IMR-90 (cell line): ENCODE measurements around the gene GRN. TPM values are rescaled to one million over a fixed set of nuclear protein-coding genes. Genes with fewer than 3 reads are reported as not detected.

Experiments used
- ATAC-seq: fragments of 200-7000 bp; cut with Tn5 transposase; 2 replicates; pipeline ENCODE4 v1.9.1; 2020; ENCODE audit warnings: low read depth, mild to moderate bottlenecking, moderate library complexity
- BruUV-seq: library from RNA; stranded (reverse); fragments of 400-500 nt; replicated peaks from 2 replicates; lab custom pipeline; 2021; lab: Mats Ljungman, UMichigan
- CTCF ChIA-PET: fragments of 300-600 bp; formaldehyde crosslinking; extraction: SDS; loops from one replicate; lab custom pipeline; 2021; ENCODE audit warnings: antibody characterized with exemption; lab: Yijun Ruan, JAX
- POLR2A ChIA-PET: fragments of 300-600 bp; sonication (Branson Sonifier 250); formaldehyde crosslinking; loops from one replicate; lab custom pipeline; 2022; ENCODE audit warnings: antibody characterized with exemption; ENCODE audit not compliant: unreplicated experiment; lab: Charles Lee
- DNase-seq: peaks from one replicate; pipeline ENCODE4 v3.0.0; 2013
- H2AFZ ChIP-seq: replicated peaks from 2 replicates; pipeline ENCODE3; 2013; ENCODE audit warnings: low read length, mild to moderate bottlenecking; ENCODE audit not compliant: poor library complexity
- H2AK5ac ChIP-seq: 2 replicates; pipeline ENCODE4 v1.6.1; 2013; ENCODE audit warnings: low read depth, low read length, inconsistent platforms
- H2AK9ac ChIP-seq: replicated peaks from 2 replicates; pipeline ENCODE3; 2013; ENCODE audit warnings: mild to moderate bottlenecking, low read depth, low read length, moderate library complexity; ENCODE audit not compliant: poor library complexity
- H2BK120ac ChIP-seq: 2 replicates; pipeline ENCODE4 v1.6.1; 2013; ENCODE audit warnings: low read depth, low read length, inconsistent platforms
- H2BK15ac ChIP-seq: 3 replicates; pipeline ENCODE4 v1.6.1; 2013; ENCODE audit warnings: low read depth, low read length, inconsistent platforms
- H2BK20ac ChIP-seq: 2 replicates; pipeline ENCODE4 v1.6.1; 2013; ENCODE audit warnings: low read depth, mild to moderate bottlenecking, inconsistent platforms, low read length, moderate library complexity
- H2BK5ac ChIP-seq: 2 replicates; pipeline ENCODE4 v1.6.1; 2013; ENCODE audit warnings: mild to moderate bottlenecking, low read depth, low read length, inconsistent platforms; ENCODE audit not compliant: poor library complexity, severe bottlenecking
- H3K14ac ChIP-seq: replicated peaks from 2 replicates; pipeline ENCODE4 v1.6.1; 2013; ENCODE audit warnings: low read depth, low read length, inconsistent platforms
- H3K18ac ChIP-seq: 2 replicates; pipeline ENCODE4 v1.6.1; 2013; ENCODE audit warnings: low read depth, low read length, control low read depth
- H3K23ac ChIP-seq: 2 replicates; pipeline ENCODE4 v1.6.1; 2013; ENCODE audit warnings: low read depth, low read length, inconsistent platforms
- H3K27ac ChIP-seq: 2 replicates; pipeline ENCODE4 v1.5.1; 2013; ENCODE audit warnings: mild to moderate bottlenecking, control low read depth, low read length; ENCODE audit not compliant: insufficient read depth
- H3K27me3 ChIP-seq: 2 replicates; pipeline ENCODE4 v1.6.1; 2013; ENCODE audit warnings: low read length; ENCODE audit not compliant: control insufficient read depth, insufficient read depth
- H3K36me3 ChIP-seq: 2 replicates; pipeline ENCODE4 v1.6.1; 2013; ENCODE audit warnings: low read length, mixed read lengths; ENCODE audit not compliant: control insufficient read depth, insufficient read depth
- H3K4ac ChIP-seq: 2 replicates; pipeline ENCODE4 v1.6.1; 2013; ENCODE audit warnings: low read depth, low read length, inconsistent platforms
- H3K4me1 ChIP-seq: 2 replicates; pipeline ENCODE4 v1.6.1; 2013; ENCODE audit warnings: low read length, mixed read lengths; ENCODE audit not compliant: control insufficient read depth, insufficient read depth
- H3K4me2 ChIP-seq: 2 replicates; pipeline ENCODE4 v1.6.1; 2013; ENCODE audit warnings: low read depth, mild to moderate bottlenecking, control low read depth, low read length, moderate library complexity
- H3K4me3 ChIP-seq: 2 replicates; pipeline ENCODE4 v1.5.1; 2013; ENCODE audit warnings: low read depth, mild to moderate bottlenecking, control low read depth, low read length, moderate library complexity; ENCODE audit not compliant: insufficient read depth
- H3K56ac ChIP-seq: 2 replicates; pipeline ENCODE4 v1.6.1; 2013; ENCODE audit warnings: low read length, inconsistent platforms; ENCODE audit not compliant: insufficient read depth; ENCODE audit errors: extremely low read depth
- H3K79me1 ChIP-seq, 2 experiments: 2 replicates each; pipeline ENCODE4 v1.6.1; 2013; ENCODE audit warnings: low read length in 2 of 2, inconsistent platforms in 1 of 2, low read depth in 1 of 2
- H3K9ac ChIP-seq: 2 replicates; pipeline ENCODE4 v1.6.1; 2013; ENCODE audit warnings: low read depth, low read length, control low read depth
- H3K9me1 ChIP-seq: 2 replicates; pipeline ENCODE4 v1.6.1; 2013; ENCODE audit warnings: low read length, inconsistent platforms; ENCODE audit not compliant: insufficient read depth
- H3K9me3 ChIP-seq: 2 replicates; pipeline ENCODE4 v1.6.1; 2013; ENCODE audit warnings: low read length; ENCODE audit not compliant: control insufficient read depth, insufficient read depth
- H4K20me1 ChIP-seq: 2 replicates; pipeline ENCODE4 v1.6.1; 2013; ENCODE audit warnings: low read length, inconsistent platforms; ENCODE audit not compliant: insufficient read depth
- H4K5ac ChIP-seq: 2 replicates; pipeline ENCODE4 v1.6.1; 2013; ENCODE audit warnings: mild to moderate bottlenecking, low read depth, low read length, control low read depth
- H4K8ac ChIP-seq, 2 experiments: 2 replicates each; pipeline ENCODE4 v1.6.1; 2013; ENCODE audit warnings: low read depth in 2 of 2, low read length in 2 of 2, control low read depth in 1 of 2, inconsistent platforms in 1 of 2
- H4K91ac ChIP-seq: 2 replicates; pipeline ENCODE4 v1.6.1; 2013; ENCODE audit warnings: low read depth, low read length, inconsistent platforms; ENCODE audit not compliant: insufficient read depth
- BHLHE40 ChIP-seq: fragments of 150-350 bp; IDR thresholded peaks from 2 replicates; pipeline ENCODE4 v1.6.1; 2016; ENCODE audit warnings: mild to moderate bottlenecking, low read depth, low read length
- CEBPB ChIP-seq: IDR thresholded peaks from 2 replicates; pipeline ENCODE4 v1.6.1; 2012; ENCODE audit warnings: low read depth, low read length, improper control_type of control experiment
- CHD1 ChIP-seq: IDR thresholded peaks from 2 replicates; pipeline ENCODE4 v1.6.1; 2012; ENCODE audit warnings: low read depth, low read length, improper control_type of control experiment
- CTCF ChIP-seq: conservative IDR thresholded peaks from 2 replicates; pipeline ENCODE4 v1.5.1; 2012; ENCODE audit warnings: mild to moderate bottlenecking, low read depth, low read length, improper control_type of control experiment
- ELK1 ChIP-seq: fragments of 150-350 bp; IDR thresholded peaks from 2 replicates; pipeline ENCODE4 v1.6.1; 2016; ENCODE audit warnings: low read depth, mild to moderate bottlenecking, low read length, moderate library complexity, borderline replicate concordance
- FOS ChIP-seq: fragments of 150-350 bp; IDR thresholded peaks from 2 replicates; pipeline ENCODE4 v1.6.1; 2016; ENCODE audit warnings: low read depth, low read length
- MAZ ChIP-seq: IDR thresholded peaks from 2 replicates; pipeline ENCODE4 v1.6.1; 2012; ENCODE audit warnings: low read depth, mild to moderate bottlenecking, low read length, improper control_type of control experiment, moderate library complexity, borderline replicate concordance
- NFE2L2 ChIP-seq: fragments of 150-350 bp; IDR thresholded peaks from 2 replicates; pipeline ENCODE4 v1.6.1; 2016; ENCODE audit warnings: low read depth, mild to moderate bottlenecking, low read length
- POLR2A ChIP-seq: IDR thresholded peaks from 2 replicates; pipeline ENCODE4 v1.6.1; 2012; ENCODE audit warnings: mild to moderate bottlenecking, low read depth, low read length
- RAD21 ChIP-seq: IDR thresholded peaks from 2 replicates; pipeline ENCODE4 v1.6.1; 2012; ENCODE audit warnings: low read length, improper control_type of control experiment
- RCOR1 ChIP-seq: IDR thresholded peaks from 2 replicates; pipeline ENCODE4 v1.6.1; 2012; ENCODE audit warnings: mild to moderate bottlenecking, low read length, improper control_type of control experiment; ENCODE audit not compliant: insufficient replicate concordance
- RFX5 ChIP-seq: IDR thresholded peaks from 2 replicates; pipeline ENCODE4 v1.8.0; 2012; ENCODE audit warnings: low read depth, mild to moderate bottlenecking, low read length, moderate library complexity
- SMC3 ChIP-seq: fragments of 150-350 bp; IDR thresholded peaks from 2 replicates; pipeline ENCODE4 v1.6.1; 2016; ENCODE audit warnings: low read depth, mild to moderate bottlenecking, antibody characterized with exemption, low read length, moderate library complexity
- USF2 ChIP-seq: fragments of 150-350 bp; IDR thresholded peaks from 2 replicates; pipeline ENCODE4 v1.6.1; 2017; ENCODE audit warnings: mild to moderate bottlenecking, antibody characterized with exemption, low read length, low read depth
- WGBS, 2 experiments: methylation state at CpG; one replicate each; pipeline versions ENCODE4 v1.1.5 to v1.1.7; 2013; ENCODE audit warnings: missing lambda C conversion rate in 2 of 2; ENCODE audit not compliant: insufficient read length in 1 of 2; ENCODE audit errors: extremely low coverage in 2 of 2; 5-methylcytosine and 5-hydroxymethylcytosine counted together
- dilution Hi-C: fragments of 300-500 bp; cut with HindIII; formaldehyde crosslinking; loops from one replicate; pipeline ENCODE4 v1.14.3; 2018; ENCODE audit warnings: low sequenced_read_pairs; ENCODE audit not compliant: unreplicated experiment
- in situ Hi-C: fragments of 300-500 bp; cut with MboI; formaldehyde crosslinking; loops from 3 replicates; pipeline ENCODE4 v1.14.3; 2019; ENCODE audit warnings: low sequenced_read_pairs, inconsistent platforms, mixed read lengths
- intact Hi-C: fragments of 100-400 bp; cut with micrococcal nuclease; formaldehyde crosslinking; loops from 2 replicates; pipeline ENCODE4 v1.10.0; 2022
- polyA plus RNA-seq, 3 experiments: library from polyadenylated mRNA; depleted of rRNA; stranded (reverse); fragments of >200 nt; gene quantifications; 2 replicates each; pipeline ENCODE4 v1.2.3, GENCODE V29; 2012; ENCODE audit warnings: low replicate concordance in 1 of 3
- total RNA-seq: library from RNA; depleted of rRNA; stranded (reverse); fragments of >200 nt; gene quantifications from 2 replicates; pipeline ENCODE4 v1.2.3, GENCODE V29; 2012

The GRN gene
- total and polyA plus RNA-seq, 2 of the 4 experiments (the other 2 are of a cell fraction): 38.9 to 494 TPM

DNA sequence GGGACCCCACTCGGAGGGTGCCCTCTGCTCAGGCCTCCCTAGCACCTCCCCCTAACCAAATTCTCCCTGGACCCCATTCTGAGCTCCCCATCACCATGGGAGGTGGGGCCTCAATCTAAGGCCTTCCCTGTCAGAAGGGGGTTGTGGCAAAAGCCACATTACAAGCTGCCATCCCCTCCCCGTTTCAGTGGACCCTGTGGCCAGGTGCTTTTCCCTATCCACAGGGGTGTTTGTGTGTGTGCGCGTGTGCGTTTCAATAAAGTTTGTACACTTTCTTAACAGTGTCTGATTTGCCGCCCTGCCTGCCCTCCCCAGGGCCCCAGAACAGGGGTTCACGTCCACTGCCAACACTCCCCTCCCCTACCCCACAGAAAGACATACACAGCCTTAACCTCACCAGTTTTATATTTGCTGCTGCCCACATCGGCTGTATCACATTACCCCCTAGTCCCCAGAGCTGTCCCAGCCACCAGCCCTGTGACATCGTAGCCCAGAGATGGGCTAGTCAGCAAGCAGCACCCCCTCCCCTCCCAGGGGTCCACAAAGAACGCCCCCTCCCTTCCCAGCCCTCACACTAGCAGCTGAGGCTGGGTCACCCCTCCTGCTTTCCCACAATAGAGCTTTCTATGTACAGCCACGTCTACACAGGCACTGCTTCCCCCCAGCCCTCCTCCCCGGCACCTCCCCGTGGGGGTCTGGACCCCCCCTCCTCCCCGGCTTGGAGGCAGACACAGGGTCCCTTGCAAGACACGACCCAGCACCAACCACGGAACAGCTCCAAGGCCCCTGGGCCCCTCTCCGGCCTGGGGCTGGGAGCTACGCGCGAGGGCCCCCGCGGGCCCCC, 7.9 kb downstream of the GRN start:
- in situ Hi-C loops: no loop called here
- Histone ChIP-seq H3K14ac (no peak overlapping the region), H2AFZ (no peak overlapping the region), H3K56ac (no peak overlapping the region), H4K20me1 (peaks cover 16% of the 10 kb centered on the region; the same call in 1 of the 2 replicates), H3K9me3 (no peaks in the 10 kb centered on the region), H2BK15ac (no peak overlapping the region), H3K4me1 (no peaks in the 10 kb centered on the region), H3K27ac (no peak overlapping the region), H2BK120ac (no peak overlapping the region), H2BK20ac (no peak overlapping the region), H3K9ac (no peak overlapping the region), H3K4ac (no peak overlapping the region), H3K4me3 (no peak overlapping the region), H2AK9ac (no peak overlapping the region), H4K91ac (no peak overlapping the region), H2BK5ac (no peak overlapping the region), H2AK5ac (no peak overlapping the region), H4K5ac (no peak overlapping the region), H3K27me3 (no peaks in the 10 kb centered on the region), H3K23ac (no peak overlapping the region), H3K18ac (no peak overlapping the region), H3K9me1 (no peaks in the 10 kb centered on the region), H4K8ac (no peak overlapping the region), H3K4me2 (no peak overlapping the region), H3K79me1 (peaks cover 0 to 13% of the 10 kb centered on the region in 2 experiments; a peak in 1 of 4 replicates), H3K36me3 (peaks cover 43% of the 10 kb centered on the region)
- TF ChIP-seq BHLHE40 (no peak), RFX5 (no peak), MAZ (no peak), ELK1 (no peak), RAD21 (no peak), NFE2L2 (no peak), SMC3 (no peak), RCOR1 (no peak), USF2 (no peak), CHD1 (no peak), CEBPB (no peak), CTCF (no peak), POLR2A (no peak), FOS (no peak)
- 53% methylated on average over 8 of the region's 22 CpGs; no CpG with 5 or more reads in 1 of the 2 experiments for WGBS, 2 experiments
- BruUV-seq: no TSS peak
- intact Hi-C loops: no loop called here
- CTCF ChIA-PET: interaction anchor here (1.5 kb wide), 1 partner anchor 10 kb away, joined by 4 read pairs; the partner anchor contains the start of gene FAM171A2
- POLR2A ChIA-PET: no interaction called here
- dilution Hi-C loops: no loop called here
- DNase-seq (no peak), ATAC-seq (no peak)
